ENCODE measurements around the gene FFAR1.
"Not testable (repeated sequence)": the region's sequence is repeated elsewhere in the genome, so short reads cannot be mapped to it uniquely, and the experiment has no call there.

The FFAR1 gene

DNA sequence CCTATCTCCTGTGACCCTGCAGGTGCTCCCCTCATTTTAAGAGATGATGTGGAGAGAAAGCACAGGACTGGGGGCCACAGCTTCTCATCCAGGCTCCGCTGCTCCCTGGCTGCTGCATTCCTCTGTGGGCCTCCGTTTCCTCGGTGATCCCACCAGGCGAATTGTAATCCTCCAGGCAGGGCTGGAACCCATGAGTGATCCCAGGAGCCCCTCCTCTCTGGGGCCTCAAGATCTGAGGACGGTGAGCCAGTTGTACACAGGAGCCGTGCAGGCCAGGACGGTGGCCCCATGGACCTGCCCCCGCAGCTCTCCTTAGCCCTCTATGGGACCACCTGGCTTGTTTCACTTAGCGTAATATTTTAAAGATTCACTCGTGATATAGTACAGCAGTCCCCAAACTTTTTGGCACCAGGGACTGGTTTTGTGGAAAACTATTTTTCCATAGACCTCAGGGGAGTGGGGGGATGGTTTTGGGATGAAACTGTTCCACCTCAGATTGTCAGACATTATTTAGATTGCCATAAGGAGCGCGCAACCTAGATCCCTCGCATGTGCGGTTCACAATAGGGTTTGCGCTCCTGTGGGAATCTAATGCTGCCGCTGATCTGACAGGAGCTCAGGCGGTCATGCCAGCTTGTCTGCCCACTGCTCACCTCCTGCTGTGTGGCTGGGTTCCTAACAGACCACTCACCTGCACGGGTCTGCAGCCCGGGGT lies 16.2 kb downstream of the FFAR1 start:
- no peak for DNase-seq (ENCODE audit: low read depth)
- H3K9me3 ChIP-seq (ENCODE audit: control insufficient read depth, low read length): no peaks in the 10 kb centered on the region
- H3K4me1 ChIP-seq (ENCODE audit: control insufficient read depth, insufficient read depth, low read length): no peaks in the 10 kb centered on the region
- H3K36me3 ChIP-seq (ENCODE audit: control insufficient read depth, insufficient read depth, low read length, severe bottlenecking): no peaks in the 10 kb centered on the region
- no peak overlapping the region for H3K4me3 ChIP-seq (ENCODE audit: low read length)
- H3K27me3 ChIP-seq (replicated peaks; ENCODE audit: control insufficient read depth, insufficient read depth, low read length): peaks cover 46% of the 10 kb centered on the region
- no peak overlapping the region for H3K9ac ChIP-seq (ENCODE audit: low read length)

DNA sequence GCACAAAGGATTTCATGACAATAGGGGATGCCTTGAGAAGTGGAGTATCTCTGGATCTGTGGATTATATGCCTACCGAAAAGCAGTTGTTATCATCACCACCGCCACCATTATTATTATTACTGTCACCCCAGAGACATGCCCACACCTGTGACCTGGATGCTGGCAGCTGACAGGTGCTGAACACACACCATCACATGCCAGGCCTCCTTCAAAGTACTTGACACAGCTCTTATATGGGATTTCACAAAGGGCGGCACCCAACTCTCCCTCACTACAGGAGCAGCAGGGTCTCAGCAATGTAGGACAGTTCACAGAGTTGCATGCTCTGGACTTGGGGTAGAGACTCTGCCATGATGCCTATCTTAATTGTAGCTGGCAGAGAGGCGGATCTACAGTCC lies 17.6 kb downstream of the FFAR1 start:
- peaks cover 7% of the 10 kb centered on the region for H3K9me3 ChIP-seq (ENCODE audit: control insufficient read depth, low read length)
- H3K9ac ChIP-seq (ENCODE audit: low read length): no peak overlapping the region
- DNase-seq (ENCODE audit: low read depth): no peak
- no peak overlapping the region for H3K4me3 ChIP-seq (ENCODE audit: low read length)
- H3K27me3 ChIP-seq (replicated peaks; ENCODE audit: control insufficient read depth, insufficient read depth, low read length): peaks cover 46% of the 10 kb centered on the region
- no peaks in the 10 kb centered on the region for H3K36me3 ChIP-seq (ENCODE audit: control insufficient read depth, insufficient read depth, low read length, severe bottlenecking)
- H3K4me1 ChIP-seq (ENCODE audit: control insufficient read depth, insufficient read depth, low read length): no peaks in the 10 kb centered on the region

DNA sequence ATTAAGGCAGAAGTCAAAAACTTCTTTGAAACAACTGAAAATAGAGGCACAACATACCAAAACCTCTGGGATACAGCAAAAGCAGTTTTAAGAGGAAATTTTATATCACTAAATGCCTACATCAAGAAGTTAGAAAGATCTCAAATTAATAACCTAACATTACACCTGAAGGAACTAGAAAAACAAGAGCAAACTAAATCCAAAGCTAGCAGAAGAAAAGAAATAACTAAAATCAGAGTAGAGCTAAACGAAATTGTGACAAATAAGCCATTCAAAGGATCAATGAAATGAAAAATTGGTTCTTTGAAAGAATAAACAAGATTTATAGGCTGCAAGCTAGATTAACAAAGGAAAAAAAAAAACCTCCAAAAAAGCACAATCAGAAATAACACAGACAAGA lies 20.7 kb downstream of the FFAR1 start:
- H3K9ac ChIP-seq (ENCODE audit: low read length): no peak overlapping the region
- H3K36me3 ChIP-seq (ENCODE audit: control insufficient read depth, insufficient read depth, low read length, severe bottlenecking): no peaks in the 10 kb centered on the region
- H3K9me3 ChIP-seq (ENCODE audit: control insufficient read depth, low read length): peaks cover 7% of the 10 kb centered on the region
- H3K4me3 ChIP-seq (ENCODE audit: low read length): no peak overlapping the region
- peaks cover 27% of the 10 kb centered on the region for H3K27me3 ChIP-seq (replicated peaks; ENCODE audit: control insufficient read depth, insufficient read depth, low read length)
- no peak for DNase-seq (ENCODE audit: low read depth)
- no peaks in the 10 kb centered on the region for H3K4me1 ChIP-seq (ENCODE audit: control insufficient read depth, insufficient read depth, low read length)

DNA sequence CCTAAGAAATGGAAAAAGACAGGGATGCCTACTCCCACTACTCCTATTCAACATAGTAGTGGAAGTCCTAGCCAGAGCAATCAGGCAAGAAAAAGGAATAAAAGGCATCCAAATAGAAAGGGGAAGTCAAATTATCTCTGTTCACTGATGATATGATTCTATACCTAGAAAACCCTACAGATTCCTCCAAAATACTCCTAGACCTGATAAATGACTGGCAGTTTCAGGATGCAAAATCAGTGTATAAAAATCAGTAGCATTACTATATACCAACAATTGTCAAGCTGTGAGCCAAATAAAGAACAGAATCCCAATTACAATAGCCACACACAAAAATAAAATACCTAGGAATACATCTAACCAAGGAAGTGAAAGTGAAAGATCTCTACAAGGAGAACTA lies 21.8 kb downstream of the FFAR1 start:
- Histone ChIP-seq H3K4me3 (ENCODE audit: low read length) (no peak overlapping the region), H3K9me3 (ENCODE audit: control insufficient read depth, low read length) (peaks cover 7% of the 10 kb centered on the region), H3K4me1 (ENCODE audit: control insufficient read depth, insufficient read depth, low read length) (no peaks in the 10 kb centered on the region), H3K9ac (ENCODE audit: low read length) (no peak overlapping the region), H3K27me3 (replicated peaks; ENCODE audit: control insufficient read depth, insufficient read depth, low read length) (peaks cover 22% of the 10 kb centered on the region), H3K36me3 (ENCODE audit: control insufficient read depth, insufficient read depth, low read length, severe bottlenecking) (no peaks in the 10 kb centered on the region)
- DNase-seq (ENCODE audit: low read depth): no peak

DNA sequence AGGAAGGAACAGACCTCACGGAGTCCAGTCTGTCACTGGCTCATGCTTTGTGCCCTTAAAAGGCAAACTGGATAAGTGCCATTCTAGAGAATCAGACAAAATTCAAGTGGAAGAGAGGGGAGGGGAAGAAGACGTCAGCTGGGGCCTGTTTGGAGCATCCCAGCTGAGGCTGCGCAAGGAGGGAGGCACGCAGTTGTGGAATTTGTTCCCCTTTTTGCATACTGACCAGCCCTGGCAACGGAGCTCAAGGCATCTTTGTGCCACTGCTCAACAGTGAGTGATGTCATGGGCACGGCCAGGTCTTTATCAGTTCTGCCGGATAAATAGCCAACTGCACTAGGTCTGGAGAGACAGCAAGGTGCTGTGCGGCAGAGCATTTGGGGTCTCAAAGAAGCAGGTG lies 23.0 kb downstream of the FFAR1 start, which contains the start of gene GPR42:
Gene GPR42, plus strand, starts transcription at position 347 of the 400 bp plus-strand sequence. CDS start 292 bp downstream, outside the sequence.
- H3K4me1 ChIP-seq (ENCODE audit: control insufficient read depth, insufficient read depth, low read length): no peaks in the 10 kb centered on the region
- no peaks in the 10 kb centered on the region for H3K36me3 ChIP-seq (ENCODE audit: control insufficient read depth, insufficient read depth, low read length, severe bottlenecking)
- no peak within 1 kb of the TSS for H3K9ac ChIP-seq (ENCODE audit: low read length)
- peaks cover 7% of the 10 kb centered on the region for H3K9me3 ChIP-seq (ENCODE audit: control insufficient read depth, low read length)
- peaks cover 20% of the 10 kb centered on the region for H3K27me3 ChIP-seq (replicated peaks; ENCODE audit: control insufficient read depth, insufficient read depth, low read length)
- H3K4me3 ChIP-seq (ENCODE audit: low read length): no peak within 1 kb of the TSS
- DNase-seq (ENCODE audit: low read depth): no peak

DNA sequence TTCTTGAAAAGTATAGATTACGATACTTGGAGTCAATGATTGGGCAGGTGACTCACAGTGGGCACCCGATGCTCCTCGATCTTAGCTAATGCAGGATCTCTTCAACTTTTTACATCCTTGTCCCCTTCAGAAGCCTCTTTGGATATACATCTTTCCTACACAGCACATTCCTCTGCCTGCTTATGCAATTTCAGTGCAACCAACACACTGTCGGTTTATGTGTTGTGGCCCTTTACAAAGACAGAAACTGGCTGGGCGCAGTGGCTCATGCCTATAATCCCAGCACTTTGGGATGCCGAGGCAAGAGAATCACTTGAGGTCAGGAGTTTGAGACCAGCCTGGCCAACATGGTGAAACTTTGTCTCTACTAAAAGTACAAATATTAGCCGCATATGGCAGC lies 25.8 kb downstream of the FFAR1 start:
- Histone ChIP-seq H3K4me1 (ENCODE audit: control insufficient read depth, insufficient read depth, low read length) (no peaks in the 10 kb centered on the region), H3K9me3 (ENCODE audit: control insufficient read depth, low read length) (peaks cover 10% of the 10 kb centered on the region), H3K27me3 (replicated peaks; ENCODE audit: control insufficient read depth, insufficient read depth, low read length) (peaks cover 17% of the 10 kb centered on the region), H3K9ac (ENCODE audit: low read length) (no peak overlapping the region), H3K36me3 (ENCODE audit: control insufficient read depth, insufficient read depth, low read length, severe bottlenecking) (no peaks in the 10 kb centered on the region), H3K4me3 (ENCODE audit: low read length) (no peak overlapping the region)
- DNase-seq (ENCODE audit: low read depth): no peak

DNA sequence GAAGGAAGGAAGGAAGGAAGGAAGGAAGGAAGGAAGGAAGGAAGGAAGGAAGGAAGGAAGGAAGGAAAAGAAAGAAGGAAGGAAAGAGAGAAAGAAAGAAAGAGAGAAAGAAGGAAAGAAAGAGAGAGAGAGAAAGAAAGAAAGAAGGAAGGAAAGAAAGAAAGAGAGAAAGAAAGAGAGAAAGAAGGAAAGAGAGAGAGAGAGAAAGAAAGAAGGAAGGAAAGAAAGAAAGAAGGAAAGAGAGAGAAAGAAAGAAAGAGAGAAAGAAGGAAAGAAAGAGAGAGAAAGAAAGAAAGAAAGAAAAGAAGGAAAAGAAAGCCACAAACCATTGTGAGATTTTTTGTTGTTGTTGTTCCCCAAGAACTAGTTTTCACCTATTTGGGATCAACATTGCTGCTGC lies 26.3 kb downstream of the FFAR1 start:
- not testable (repeated sequence) for H3K9ac ChIP-seq (ENCODE audit: low read length); H3K36me3 ChIP-seq (ENCODE audit: control insufficient read depth, insufficient read depth, low read length, severe bottlenecking); H3K4me3 ChIP-seq (ENCODE audit: low read length); DNase-seq (ENCODE audit: low read depth); H3K4me1 ChIP-seq (ENCODE audit: control insufficient read depth, insufficient read depth, low read length)
- H3K27me3 ChIP-seq (replicated peaks; ENCODE audit: control insufficient read depth, insufficient read depth, low read length): peaks cover 20% of the 10 kb centered on the region
- peaks cover 13% of the 10 kb centered on the region for H3K9me3 ChIP-seq (ENCODE audit: control insufficient read depth, low read length)

DNA sequence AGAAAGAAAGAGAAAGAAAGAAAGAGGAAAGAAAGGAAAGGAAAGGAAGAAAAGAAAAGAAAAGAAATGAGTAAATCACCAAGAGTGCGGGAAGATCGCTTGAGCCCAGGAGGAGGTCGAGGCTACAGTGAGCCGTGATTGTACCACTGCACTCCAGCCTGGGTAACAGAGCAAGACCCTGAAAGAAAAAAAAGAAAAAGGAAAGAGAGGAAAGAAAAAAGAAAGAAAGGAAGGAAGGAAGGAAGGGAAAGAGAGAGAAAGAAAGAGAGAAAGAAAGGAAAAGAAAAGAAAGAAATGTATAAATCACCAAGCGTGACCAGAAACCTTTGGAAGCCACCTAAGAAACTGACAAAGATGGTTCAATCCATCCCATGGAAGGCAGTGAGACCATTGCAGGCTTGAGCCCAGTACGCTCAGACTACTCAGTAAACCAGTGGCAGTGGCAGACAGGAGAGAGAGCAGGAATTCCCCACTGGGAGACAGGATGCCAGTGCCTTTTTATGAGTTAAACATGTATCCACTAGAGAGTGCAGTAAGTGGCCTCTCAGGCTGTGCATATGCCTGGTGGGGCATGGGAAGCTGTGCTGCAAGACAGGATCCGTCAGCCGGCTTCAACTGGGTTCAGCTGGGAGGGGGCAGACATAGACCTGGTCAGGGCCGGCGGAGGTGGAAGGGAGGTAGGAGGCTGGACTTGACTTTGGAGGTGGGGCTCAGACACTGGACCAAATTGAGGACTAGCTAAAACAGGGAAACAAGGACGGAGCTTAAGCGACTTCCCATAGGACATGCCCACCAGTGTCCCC lies 28.0 kb downstream of the FFAR1 start:
- H3K9ac ChIP-seq (ENCODE audit: low read length): no peak overlapping the region
- H3K27me3 ChIP-seq (replicated peaks; ENCODE audit: control insufficient read depth, insufficient read depth, low read length): peaks cover 26% of the 10 kb centered on the region
- no peak for DNase-seq (ENCODE audit: low read depth)
- no peak overlapping the region for H3K4me3 ChIP-seq (ENCODE audit: low read length)
- no peaks in the 10 kb centered on the region for H3K4me1 ChIP-seq (ENCODE audit: control insufficient read depth, insufficient read depth, low read length)
- no peaks in the 10 kb centered on the region for H3K36me3 ChIP-seq (ENCODE audit: control insufficient read depth, insufficient read depth, low read length, severe bottlenecking)
- peaks cover 6% of the 10 kb centered on the region for H3K9me3 ChIP-seq (ENCODE audit: control insufficient read depth, low read length)

DNA sequence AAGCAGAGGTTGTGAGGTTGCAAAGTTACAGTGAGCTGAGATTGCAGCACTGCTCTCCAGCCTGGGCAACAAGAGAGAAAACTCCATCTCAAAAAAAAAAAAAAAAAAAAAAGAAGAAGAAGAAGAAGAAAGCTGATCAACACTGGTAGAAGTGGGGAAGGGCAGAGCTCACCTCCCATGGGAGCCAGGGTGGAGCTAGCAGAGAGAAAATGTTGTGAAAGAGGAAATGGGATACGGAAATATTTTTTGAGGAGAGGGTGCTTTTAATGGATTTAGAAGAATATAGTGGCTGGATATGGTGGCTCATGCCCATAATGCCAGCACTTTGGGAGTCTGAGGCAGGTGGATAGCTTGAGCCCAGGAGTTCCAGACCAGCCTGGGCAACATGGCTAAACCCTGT lies 30.0 kb downstream of the FFAR1 start:
- DNase-seq (ENCODE audit: low read depth): no peak
- H3K27me3 ChIP-seq (replicated peaks; ENCODE audit: control insufficient read depth, insufficient read depth, low read length): peaks cover 38% of the 10 kb centered on the region
- no peak overlapping the region for H3K4me3 ChIP-seq (ENCODE audit: low read length)
- no peaks in the 10 kb centered on the region for H3K4me1 ChIP-seq (ENCODE audit: control insufficient read depth, insufficient read depth, low read length)
- H3K9me3 ChIP-seq (ENCODE audit: control insufficient read depth, low read length): peaks cover 6% of the 10 kb centered on the region
- no peak overlapping the region for H3K9ac ChIP-seq (ENCODE audit: low read length)
- H3K36me3 ChIP-seq (ENCODE audit: control insufficient read depth, insufficient read depth, low read length, severe bottlenecking): no peaks in the 10 kb centered on the region

DNA sequence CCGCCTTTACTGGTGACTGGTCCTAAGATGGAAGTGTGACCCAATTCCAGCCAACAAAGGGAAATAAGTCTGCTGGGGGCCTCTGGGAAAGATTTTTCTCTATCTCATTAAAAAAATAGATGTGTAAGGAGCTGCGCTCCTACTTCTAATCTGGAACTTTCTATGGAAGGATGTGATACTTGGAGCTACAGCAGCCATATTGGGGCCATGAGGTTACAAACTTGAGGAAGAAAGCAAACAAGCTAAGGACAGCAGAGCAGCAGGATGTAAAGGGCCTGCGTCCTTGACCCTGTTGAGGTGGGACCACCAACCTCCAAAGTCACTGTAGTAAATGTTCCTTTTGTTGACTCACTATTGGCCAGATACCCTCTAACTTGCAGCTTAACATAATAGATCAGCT lies 30.7 kb downstream of the FFAR1 start:
- Histone ChIP-seq H3K4me3 (ENCODE audit: low read length) (no peak overlapping the region), H3K9me3 (ENCODE audit: control insufficient read depth, low read length) (peaks cover 6% of the 10 kb centered on the region), H3K36me3 (ENCODE audit: control insufficient read depth, insufficient read depth, low read length, severe bottlenecking) (no peaks in the 10 kb centered on the region), H3K9ac (ENCODE audit: low read length) (no peak overlapping the region), H3K4me1 (ENCODE audit: control insufficient read depth, insufficient read depth, low read length) (peaks cover 2% of the 10 kb centered on the region), H3K27me3 (replicated peaks; ENCODE audit: control insufficient read depth, insufficient read depth, low read length) (peaks cover 37% of the 10 kb centered on the region)
- DNase-seq (ENCODE audit: low read depth): no peak

DNA sequence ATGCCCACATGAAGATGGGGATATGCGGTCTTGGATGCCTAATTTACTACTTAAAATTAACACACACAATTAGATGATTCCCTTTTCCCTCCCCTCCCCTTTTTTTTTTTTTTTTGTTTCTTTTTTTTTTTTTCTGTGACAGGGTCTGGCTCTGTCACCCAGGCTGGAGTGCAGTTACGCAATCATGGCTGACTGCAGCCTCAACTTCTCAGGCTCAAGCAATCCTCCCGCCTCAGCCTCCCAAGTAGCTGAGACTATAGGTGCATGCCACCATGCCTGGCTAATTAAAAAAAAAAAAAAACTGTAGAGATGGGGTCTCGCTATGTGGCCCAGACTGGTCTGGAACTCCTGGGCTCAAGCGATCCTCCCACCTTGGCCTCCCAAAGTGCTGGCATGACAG lies 31.8 kb downstream of the FFAR1 start:
- not testable (repeated sequence) for H3K4me3 ChIP-seq (ENCODE audit: low read length); H3K4me1 ChIP-seq (ENCODE audit: control insufficient read depth, insufficient read depth, low read length); DNase-seq (ENCODE audit: low read depth); H3K9ac ChIP-seq (ENCODE audit: low read length); H3K9me3 ChIP-seq (ENCODE audit: control insufficient read depth, low read length); H3K36me3 ChIP-seq (ENCODE audit: control insufficient read depth, insufficient read depth, low read length, severe bottlenecking)
- peaks cover 32% of the 10 kb centered on the region for H3K27me3 ChIP-seq (replicated peaks; ENCODE audit: control insufficient read depth, insufficient read depth, low read length)

Measured in adipocyte (in vitro differentiated cells).